ENCODE data around the gene POLRMT.
"Not testable (repeated sequence)": the region's sequence is repeated elsewhere in the genome, so short reads cannot be mapped to it uniquely, and the experiment has no call there.

The POLRMT gene

DNA sequence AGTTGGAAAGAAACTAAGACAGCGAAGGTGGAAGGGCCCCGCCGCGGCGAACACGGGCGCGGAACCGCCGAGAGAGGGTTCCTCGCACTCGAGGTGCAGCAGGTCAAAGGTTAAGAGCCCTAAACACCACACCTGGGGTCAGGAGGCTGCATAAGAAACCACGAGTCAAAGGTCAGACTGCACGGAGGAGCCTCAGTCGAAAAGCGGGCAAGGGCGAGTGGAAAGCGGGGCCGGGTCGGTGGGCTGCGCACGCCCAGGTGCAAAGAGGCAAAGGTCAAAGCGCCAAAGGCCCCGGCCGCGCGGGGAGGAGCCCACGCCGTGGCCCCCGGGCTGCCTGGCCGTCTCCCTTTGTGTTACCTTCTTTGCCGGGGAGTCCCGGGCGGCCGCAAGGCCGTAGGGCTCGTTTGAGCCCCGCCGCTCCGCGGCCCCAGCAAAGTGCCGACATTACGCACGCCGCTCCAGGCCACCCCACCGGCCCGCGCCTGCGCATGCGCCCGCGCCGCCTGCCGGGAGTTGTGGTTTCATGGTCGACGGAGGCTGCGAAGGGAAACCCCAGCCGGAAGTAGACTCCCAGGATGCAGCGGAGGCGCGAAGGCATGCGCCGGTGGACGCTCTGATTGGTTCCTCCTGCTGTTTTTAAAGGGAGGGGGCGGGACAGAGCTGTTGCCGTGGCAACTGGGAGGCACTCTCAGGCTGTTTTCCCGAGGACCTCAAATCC, at the start of gene POLRMT:
Gene POLRMT (minus strand): TSS at position 470 of the 718 bp plus-strand sequence. CDS start 25 bp downstream, at position 445.
- in situ Hi-C loops (cut with MboI; ENCODE audit: low pct_unique_long_range_greater_than_20kb, low sequenced_read_pairs): no loop called here
- DNase-seq: peak; percentile 98

DNA sequence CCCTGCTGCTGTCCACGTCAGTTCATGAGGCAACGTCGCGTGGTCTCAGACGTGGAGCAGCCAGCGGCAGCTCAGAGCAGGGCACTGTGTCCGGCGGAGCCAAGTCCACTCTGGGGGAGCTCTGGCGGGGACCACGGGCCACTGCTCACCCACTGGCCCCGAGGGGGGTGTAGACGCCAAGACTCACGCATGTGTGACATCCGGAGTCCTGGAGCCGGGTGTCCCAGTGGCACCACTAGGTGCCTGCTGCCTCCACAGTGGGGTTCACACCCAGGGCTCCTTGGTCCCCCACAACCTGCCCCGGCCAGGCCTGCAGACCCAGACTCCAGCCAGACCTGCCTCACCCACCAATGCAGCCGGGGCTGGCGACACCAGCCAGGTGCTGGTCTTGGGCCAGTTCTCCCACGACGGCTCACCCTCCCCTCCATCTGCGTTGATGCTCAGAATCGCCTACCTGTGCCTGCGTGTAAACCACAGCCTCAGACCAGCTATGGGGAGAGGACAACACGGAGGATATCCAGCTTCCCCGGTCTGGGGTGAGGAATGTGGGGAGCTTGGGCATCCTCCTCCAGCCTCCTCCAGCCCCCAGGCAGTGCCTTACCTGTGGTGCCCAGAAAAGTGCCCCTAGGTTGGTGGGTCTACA, 49.5 kb upstream of the POLRMT start:
- no peak for DNase-seq
- in situ Hi-C loops (cut with MboI; ENCODE audit: low pct_unique_long_range_greater_than_20kb, low sequenced_read_pairs): no loop called here

DNA sequence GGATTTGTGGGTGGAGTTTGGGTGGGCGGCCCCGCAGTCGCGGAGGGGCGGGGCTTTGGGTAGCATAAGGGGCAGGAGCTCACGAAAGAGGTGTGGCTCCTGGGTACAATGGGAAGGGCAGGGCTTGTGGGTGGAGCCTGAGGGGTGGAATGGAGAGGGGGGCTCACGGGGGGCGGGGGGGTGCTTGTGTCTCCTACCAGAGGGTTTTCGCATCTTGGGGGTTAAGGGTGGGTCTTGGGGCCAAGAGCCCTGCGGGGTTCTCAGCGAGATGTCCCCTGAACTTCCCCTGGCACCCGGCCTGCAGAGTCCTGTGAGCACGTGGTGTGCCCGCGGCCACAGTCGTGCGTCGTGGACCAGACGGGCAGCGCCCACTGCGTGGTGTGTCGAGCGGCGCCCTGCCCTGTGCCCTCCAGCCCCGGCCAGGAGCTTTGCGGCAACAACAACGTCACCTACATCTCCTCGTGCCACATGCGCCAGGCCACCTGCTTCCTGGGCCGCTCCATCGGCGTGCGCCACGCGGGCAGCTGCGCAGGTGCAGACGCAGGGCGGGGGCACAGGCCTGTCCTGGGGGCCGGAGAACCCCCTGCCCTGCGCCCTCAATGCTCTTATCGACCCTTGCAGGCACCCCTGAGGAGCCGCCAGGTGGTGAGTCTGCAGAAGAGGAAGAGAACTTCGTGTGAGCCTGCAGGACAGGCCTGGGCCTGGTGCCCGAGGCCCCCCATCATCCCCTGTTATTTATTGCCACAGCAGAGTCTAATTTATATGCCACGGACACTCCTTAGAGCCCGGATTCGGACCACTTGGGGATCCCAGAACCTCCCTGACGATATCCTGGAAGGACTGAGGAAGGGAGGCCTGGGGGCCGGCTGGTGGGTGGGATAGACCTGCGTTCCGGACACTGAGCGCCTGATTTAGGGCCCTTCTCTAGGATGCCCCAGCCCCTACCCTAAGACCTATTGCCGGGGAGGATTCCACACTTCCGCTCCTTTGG, 48.0 kb upstream of the POLRMT start:
- in situ Hi-C loops (cut with MboI; ENCODE audit: low pct_unique_long_range_greater_than_20kb, low sequenced_read_pairs): no loop called here
- DNase-seq: peak; percentile 70

DNA sequence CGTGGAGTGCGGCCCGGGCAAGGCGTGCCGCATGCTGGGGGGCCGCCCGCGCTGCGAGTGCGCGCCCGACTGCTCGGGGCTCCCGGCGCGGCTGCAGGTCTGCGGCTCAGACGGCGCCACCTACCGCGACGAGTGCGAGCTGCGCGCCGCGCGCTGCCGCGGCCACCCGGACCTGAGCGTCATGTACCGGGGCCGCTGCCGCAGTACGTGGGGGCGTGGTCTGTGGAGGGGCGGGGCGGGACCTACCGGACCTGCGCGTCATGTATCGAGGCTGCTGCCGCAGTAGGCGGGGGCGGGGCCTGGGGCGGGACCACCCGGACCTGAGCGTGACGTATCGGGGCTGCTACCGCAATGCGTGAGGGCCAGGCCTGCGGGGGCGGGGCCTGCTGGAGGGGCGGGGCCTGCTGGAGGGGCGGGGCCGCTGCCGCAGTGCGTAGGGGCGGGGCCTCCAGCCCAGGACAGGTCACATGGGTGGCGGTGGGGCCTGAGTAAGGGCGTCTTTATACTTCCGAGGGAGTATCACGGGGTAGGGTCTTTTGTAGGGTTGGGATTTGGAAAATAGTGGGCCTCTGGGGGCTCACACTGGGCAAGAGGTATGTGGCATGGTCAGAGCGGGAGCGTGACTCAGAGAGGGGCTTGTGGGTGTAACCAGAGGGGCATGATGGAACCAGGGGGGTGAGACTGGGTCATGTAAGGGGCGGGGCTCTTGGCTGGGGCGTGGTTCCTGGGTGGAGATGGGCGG, 47.1 kb upstream of the POLRMT start:
- DNase-seq: peak; percentile 93
- in situ Hi-C loops (cut with MboI; ENCODE audit: low pct_unique_long_range_greater_than_20kb, low sequenced_read_pairs): no loop called here

DNA sequence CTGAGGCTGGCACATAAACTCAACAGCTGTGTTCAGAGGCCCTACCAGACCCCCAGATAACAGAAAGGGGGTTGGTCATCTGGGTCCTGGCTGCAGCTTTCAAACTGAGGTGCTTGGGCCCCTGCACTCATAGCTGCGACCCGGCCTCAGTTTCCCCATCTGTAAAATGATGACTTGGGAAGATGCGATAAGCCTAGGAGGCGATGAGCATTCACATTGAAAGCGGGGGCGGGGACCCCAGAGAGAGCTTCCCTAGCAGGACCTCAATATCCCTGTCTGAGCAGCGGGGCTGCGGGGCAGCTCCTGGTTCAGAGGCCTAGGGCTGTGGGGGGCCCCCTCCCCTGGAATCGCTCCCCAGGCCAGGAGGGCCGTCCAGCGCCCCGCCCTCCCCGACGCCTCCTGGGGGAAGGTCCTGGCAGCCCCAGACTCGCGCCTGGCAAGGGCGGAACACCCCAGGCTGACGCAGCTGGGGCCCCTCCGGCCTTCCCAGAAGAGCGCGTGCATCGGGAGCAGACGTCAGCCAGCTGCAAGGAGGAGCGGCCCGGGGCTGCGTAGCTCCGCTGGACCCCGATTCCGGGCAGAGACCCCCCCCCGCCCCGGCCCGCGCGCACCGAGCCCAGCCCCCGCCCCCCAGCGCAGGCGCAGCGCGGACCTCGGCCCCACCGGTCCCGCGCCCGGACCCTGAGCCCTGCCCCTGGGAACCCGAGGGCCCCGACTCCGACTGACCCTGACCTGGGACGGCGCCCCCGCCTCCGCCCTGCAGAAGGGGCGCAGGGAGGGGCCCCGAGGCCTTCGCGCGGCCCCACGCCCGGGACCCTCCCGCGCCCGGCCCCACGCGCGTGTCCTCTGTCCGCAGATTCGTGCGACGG, 46.3 kb upstream of the POLRMT start:
- peak; percentile 40 for DNase-seq
- in situ Hi-C loops (cut with MboI; ENCODE audit: low pct_unique_long_range_greater_than_20kb, low sequenced_read_pairs): no loop called here

DNA sequence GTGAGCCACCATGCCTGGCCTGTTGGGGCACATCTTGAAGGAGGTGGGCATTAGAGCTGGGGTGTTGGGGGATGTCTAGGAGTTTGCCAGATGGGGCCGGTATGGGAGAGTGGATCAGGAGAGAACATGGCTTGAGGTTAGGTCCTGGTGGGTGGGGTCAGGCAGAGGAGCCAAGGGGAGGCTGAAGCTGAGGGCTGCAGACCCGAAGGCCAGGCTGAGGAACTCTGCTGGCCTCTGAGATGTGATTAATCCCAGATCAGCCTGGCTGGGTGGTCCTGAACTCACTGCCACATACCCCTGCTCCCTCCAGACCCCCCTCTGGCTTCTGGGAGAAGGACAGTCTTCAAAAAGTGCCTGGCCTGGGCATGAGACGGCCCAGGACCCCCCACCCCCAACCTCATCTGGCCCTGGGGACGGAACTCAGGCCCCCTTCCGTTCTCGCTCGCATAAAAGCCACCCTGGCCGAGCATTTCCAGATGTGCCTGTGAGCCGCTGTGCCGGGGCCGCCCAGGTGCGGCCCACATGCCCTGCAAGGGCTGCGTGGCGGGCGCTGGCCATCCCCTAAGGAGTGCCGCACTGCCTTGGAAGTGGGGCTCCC, 45.6 kb upstream of the POLRMT start:
- DNase-seq: no peak
- in situ Hi-C loops (cut with MboI; ENCODE audit: low pct_unique_long_range_greater_than_20kb, low sequenced_read_pairs): no loop called here

DNA sequence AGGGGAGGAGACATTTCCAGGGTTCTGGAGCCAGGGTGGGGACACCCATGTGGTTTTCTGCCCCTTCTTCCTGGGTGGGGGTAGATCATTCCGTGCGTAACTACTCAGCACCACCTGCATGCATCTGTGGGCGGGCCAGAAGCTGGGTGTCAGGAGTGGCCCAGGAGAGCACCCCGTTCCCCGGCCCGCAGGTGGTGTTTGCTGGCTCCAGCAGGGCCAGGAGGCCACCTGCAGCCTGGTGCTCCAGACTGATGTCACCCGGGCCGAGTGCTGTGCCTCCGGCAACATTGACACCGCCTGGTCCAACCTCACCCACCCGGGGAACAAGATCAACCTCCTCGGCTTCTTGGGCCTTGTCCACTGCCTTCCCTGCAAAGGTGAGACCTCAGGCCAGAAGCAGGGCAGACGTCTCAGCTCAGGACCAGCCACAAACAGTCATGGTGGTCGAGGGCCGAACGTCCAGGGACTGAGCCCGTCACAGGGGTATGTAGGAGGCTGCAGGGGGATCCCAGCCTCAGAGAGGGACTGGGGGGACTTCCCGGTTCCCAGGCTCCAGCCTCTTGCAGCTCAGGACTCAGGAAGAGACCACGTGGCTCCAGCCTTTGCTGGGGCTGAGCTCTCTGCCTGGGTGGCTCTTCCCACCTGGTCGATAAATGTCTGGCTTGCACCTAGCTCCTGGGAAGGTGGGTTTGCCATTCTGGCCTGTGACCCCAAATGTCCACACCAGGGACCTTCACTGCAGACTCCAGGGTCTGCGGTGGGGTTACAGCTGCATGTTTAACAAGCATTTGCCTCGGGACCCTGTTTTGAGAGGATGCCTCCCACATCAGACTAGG, 44.5 kb upstream of the POLRMT start:
- in situ Hi-C loops (cut with MboI; ENCODE audit: low pct_unique_long_range_greater_than_20kb, low sequenced_read_pairs): no loop called here
- DNase-seq: no peak

DNA sequence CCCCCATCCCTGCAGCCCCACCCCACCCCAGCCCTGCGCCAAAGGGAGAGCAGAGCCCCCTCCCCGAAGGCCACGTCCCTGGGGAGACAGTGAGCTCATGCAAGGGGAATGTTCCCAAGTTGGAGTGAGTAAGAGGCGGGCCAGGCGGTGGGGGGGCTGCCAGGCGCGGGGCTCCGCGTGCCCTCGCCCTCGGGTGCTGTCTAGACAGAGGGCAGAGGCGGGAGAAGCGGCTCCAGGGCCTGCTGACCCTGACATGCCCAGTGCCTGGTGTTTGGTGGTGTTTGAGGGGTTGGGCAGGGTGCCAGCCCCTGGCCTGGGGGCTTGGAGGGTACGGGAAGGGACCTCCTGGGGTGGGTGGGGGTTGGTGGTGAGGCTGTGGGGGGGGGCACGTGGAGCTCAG, 43.9 kb upstream of the POLRMT start:
- DNase-seq: no peak
- in situ Hi-C loops (cut with MboI; ENCODE audit: low pct_unique_long_range_greater_than_20kb, low sequenced_read_pairs): no loop called here

DNA sequence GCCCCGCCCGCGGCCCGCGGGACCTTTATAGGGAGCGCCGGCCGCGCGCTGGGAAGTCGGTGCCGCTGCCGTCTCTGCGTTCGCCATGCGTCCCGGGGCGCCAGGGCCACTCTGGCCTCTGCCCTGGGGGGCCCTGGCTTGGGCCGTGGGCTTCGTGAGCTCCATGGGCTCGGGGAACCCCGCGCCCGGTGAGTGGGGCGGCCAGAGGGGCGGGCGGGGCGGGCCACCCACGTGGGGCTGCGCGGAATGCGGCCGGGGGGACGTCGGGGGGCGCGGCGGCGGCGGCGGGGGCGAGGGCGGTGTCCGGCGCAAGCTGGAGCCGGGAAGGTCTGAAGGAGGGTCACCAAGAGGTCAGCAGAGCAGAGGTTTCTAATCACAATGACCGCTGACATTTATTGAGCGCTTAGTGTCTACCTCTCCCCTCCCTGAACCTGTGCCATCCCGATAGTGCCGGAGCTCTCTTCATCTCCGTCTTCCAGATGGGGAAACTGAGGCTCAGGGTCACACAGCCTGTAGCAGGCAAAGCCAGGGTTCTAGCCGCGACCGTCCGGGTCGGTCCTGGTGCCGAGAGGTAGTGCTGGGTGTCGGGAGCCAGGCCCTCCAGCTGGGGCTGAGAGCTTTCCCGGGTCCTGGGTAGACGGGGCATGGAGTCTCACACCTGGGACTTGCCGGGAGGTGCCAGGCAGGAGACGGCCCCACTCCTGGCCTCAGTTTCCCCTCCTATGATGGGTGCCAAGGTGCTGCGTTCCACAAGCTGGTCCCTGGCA, 43.2 kb upstream of the POLRMT start, which contains the start of gene FSTL3:
Gene FSTL3 (plus strand): TSS at position 54 of the 767 bp plus-strand sequence. CDS start 32 bp downstream, at position 86.
- DNase-seq: no peak
- in situ Hi-C loops (cut with MboI; ENCODE audit: low pct_unique_long_range_greater_than_20kb, low sequenced_read_pairs): no loop called here

DNA sequence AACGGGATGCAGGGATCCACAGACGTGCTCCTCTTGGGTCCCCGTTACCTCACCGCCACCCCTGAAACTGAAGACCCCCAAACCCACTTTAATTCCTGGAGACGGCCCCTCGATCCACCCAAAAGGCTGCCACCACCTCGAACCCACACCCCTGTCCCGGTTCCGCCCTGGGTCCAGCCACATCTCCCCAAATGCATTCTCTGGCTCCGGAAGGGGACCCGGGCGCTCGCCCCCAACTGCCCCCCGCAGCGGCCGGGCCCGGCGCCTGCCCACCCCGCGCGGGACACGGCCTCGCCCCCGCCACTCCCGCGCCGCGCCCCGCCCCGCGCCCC, 42.6 kb upstream of the POLRMT start:
- DNase-seq: no peak
- in situ Hi-C loops (cut with MboI; ENCODE audit: low pct_unique_long_range_greater_than_20kb, low sequenced_read_pairs): no loop called here

DNA sequence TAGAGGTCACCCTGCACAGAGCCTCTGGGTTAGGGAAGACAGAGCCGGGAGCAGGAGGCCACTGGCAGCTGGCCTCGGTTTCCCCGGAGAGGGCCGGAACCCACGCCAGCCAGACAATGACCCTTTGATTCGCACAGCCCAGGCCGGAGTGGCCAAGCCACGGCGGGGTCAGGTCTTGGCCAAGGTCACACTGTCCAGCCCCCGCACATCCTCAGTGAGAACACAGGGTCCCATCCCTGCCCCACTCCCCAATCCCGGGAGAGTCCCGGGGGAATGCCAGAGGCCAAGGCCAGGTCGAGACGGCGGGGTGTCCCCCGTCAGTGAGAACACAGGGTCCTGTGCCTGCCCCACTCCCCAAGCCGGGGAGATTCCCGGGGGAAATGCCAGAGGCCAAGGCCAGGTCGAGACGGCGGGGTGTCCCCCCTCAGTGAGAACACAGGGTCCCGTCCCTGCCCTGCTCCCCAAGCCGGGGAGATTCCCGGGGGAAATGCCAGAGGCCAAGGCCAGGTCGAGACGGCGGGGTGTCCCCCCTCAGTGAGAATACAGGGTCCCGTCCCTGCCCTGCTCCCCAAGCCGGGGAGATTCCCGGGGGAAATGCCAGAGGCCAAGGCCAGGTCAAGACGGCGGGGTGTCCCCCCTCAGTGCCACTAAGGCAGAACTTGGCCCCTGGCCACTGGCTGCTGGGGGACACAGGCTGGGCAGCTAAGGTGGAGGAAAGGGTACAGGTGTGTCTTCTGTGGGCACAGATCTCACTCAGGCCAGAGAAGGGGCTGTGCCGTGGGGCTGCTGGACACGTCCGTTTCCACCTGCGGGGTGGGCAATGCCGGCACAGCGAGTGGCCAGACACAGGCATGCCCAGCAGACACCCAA, 41.2 kb upstream of the POLRMT start:
- in situ Hi-C loops (cut with MboI; ENCODE audit: low pct_unique_long_range_greater_than_20kb, low sequenced_read_pairs): no loop called here
- no peak for DNase-seq

DNA sequence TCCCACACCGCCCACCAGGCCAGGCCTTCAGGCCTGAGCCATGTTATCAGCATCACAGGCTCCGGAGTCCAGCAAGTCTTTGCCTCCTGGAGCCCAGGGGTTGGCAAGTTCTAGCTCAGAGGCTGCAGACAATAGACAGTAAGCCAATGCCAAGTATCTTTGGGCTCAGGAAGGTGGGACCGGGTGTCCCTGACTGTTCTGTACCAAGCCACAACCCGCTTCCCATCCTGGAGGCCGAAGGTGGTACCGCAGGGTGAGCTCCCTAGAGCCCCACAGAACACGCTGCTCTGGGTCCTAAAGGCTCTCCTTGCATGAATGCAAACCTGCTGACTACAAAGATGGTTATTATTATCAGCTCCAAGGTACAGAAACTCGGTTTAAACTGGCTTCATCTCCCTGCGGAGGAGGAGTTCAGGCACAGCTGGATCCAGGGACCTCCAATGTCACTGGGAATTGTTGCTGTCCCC, 37.3 kb upstream of the POLRMT start:
- in situ Hi-C loops (cut with MboI; ENCODE audit: low pct_unique_long_range_greater_than_20kb, low sequenced_read_pairs): no loop called here
- DNase-seq: peak; percentile 24

DNA sequence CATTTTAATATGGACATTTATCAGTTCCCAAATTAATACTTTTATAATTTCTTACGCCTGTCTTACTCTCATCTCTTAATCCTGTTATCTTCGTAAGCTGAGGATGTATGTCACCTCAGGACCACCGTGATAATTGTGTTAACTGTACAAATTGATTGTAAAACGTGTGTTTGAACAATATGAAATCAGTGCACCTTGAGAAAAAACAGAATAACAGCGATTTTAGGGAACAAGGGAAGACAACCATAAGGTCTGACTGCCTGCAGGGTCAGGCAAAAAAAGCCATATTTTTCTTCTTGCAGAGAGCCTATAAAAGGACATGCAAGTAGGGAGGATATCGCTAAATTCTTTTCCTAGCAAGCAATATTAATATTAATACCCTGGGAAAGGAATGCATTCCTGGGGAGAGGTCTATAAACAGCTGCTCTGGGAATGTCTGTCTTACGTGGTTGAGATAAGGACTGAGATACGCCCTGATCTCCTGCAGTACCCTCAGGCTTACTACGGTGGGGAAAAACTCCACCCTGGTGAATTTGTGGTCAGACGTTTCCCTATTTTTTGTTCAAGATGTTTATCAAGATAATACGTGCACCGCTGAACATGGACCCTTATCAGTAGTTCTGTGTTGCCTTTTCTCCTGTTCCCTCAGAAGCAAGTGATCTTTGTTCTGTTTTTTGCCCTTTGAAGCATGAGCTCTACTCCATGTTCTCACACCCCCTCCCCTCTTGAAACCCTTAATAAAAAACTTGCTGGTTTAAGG, 35.5 kb upstream of the POLRMT start:
- in situ Hi-C loops (cut with MboI; ENCODE audit: low pct_unique_long_range_greater_than_20kb, low sequenced_read_pairs): not testable (repeated sequence)
- peak; percentile 96 for DNase-seq

DNA sequence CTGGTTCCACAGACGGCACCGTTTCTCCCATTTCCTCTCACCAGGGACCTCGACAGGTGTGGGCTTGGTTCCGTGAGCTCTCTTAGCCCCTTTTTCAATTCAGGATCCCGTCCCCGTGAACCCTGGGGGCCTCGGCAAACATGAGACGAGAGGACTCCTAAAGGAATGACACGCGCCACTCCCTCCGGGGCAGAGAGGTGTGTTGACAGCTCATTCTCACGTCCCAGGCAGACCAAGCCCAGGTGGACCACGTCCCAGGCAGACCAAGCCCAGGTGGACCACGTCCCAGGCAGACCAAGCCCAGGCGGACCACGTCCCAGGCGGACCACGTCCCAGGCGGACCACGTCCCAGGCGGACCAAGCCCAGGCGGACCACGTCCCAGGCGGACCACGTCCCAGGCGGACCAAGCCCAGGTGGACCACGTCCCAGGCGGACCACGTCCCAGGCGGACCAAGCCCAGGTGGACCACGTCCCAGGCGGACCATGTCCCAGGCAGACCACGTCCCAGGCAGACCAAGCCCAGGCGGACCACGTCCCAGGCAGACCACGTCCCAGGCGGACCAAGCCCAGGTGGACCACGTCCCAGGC, 33.7 kb upstream of the POLRMT start:
- in situ Hi-C loops (cut with MboI; ENCODE audit: low pct_unique_long_range_greater_than_20kb, low sequenced_read_pairs); DNase-seq: not testable (repeated sequence)

All from KBM-7 (cell line).